HG02642 (cell line): ENCODE data around the gene LSS.
"Not testable (repeated sequence)": the region's sequence is repeated elsewhere in the genome, so short reads cannot be mapped to it uniquely, and the experiment has no call there.

Experiments used
- ATAC-seq: cut with Tn5 transposase; IDR thresholded peaks from one replicate; pipeline ENCODE4 v1.9.1; 2021; ENCODE audit warnings: mild to moderate bottlenecking; ENCODE audit not compliant: unreplicated experiment, poor library complexity

The LSS gene

GRCh38 chr21:46157396-46157986 is 71.1 kb downstream of the LSS start:
- ATAC-seq, result no peak

- no peak for ATAC-seq
Observed at GRCh38 chr21:46156678-46157077, 71.9 kb downstream of the LSS start.

GRCh38 chr21:46156378-46156645 is 72.3 kb downstream of the LSS start:
- no peak for ATAC-seq

- no peak for ATAC-seq
Observed at GRCh38 chr21:46155514-46156377, 72.8 kb downstream of the LSS start, which contains the start of gene FTCD. Gene FTCD (minus strand): TSS chr21:46155579. CDS start chr21:46155523, 56 bp downstream.

GRCh38 chr21:46154955-46155513 is 73.5 kb downstream of the LSS start:
- no peak for ATAC-seq

GRCh38 chr21:46154155-46154954 is 74.2 kb downstream of the LSS start:
- no peak for ATAC-seq

- no peak for ATAC-seq
Observed at GRCh38 chr21:46153247-46154154, 75.1 kb downstream of the LSS start.

- no peak for ATAC-seq
Observed at GRCh38 chr21:46152927-46153246, 75.7 kb downstream of the LSS start.

GRCh38 chr21:46151989-46152926 is 76.3 kb downstream of the LSS start:
- ATAC-seq, result no peak

- ATAC-seq, result no peak
Observed at GRCh38 chr21:46151261-46151988, 77.1 kb downstream of the LSS start.

- no peak for ATAC-seq
Observed at GRCh38 chr21:46150491-46151121, 78.0 kb downstream of the LSS start.

- no peak for ATAC-seq
Observed at GRCh38 chr21:46150073-46150472, 78.5 kb downstream of the LSS start.

- no peak for ATAC-seq
Observed at GRCh38 chr21:46149205-46149901, 79.2 kb downstream of the LSS start.

GRCh38 chr21:46148106-46148505 is 80.5 kb downstream of the LSS start:
- ATAC-seq, result no peak

- ATAC-seq, result not testable (repeated sequence)
Observed at GRCh38 chr21:46147429-46147828, 81.1 kb downstream of the LSS start.

- no peak for ATAC-seq
Observed at GRCh38 chr21:46146856-46147255, 81.7 kb downstream of the LSS start.
